GM23248 (cell line): ENCODE data around the gene RALGPS1.

Source experiments
- EZH2 ChIP-seq: fragments of 200-600 bp; sonication (generic); IDR thresholded peaks from 2 replicates; pipeline ENCODE4 v1.6.1; 2018; ENCODE audit warnings: antibody characterized with exemption, mild to moderate bottlenecking; ENCODE audit not compliant: insufficient read depth, poor library complexity, severe bottlenecking
- EZH2phosphoT487 ChIP-seq: fragments of 200-600 bp; sonication (generic); IDR thresholded peaks from 2 replicates; pipeline ENCODE4 v1.6.1; 2018; ENCODE audit warnings: antibody characterized with exemption, moderate library complexity, mild to moderate bottlenecking, low read depth; ENCODE audit not compliant: insufficient read depth

DNA sequence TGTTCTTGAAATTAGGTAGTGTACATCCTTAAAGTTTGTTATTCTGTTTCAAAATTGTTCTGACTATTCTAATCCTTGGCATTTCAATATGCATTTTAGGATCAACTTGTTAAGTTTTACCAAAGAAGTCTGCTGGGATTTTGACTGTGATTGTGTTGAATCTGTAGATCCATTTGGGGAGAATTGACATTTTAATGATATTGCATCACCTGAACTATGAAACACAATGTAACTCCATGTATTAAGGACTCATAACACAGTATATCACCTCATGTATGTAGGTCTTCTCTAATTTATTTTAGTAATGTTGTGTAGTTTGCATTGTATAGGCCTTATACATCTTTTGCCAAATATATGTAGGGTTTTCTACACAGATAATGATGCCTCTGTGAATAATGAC is 77.8 kb downstream of the RALGPS1 start:
- no peak for TF ChIP-seq EZH2
- TF ChIP-seq EZH2phosphoT487 = no peak
